ENCODE measurements around the gene ALDH1A3.
"Not testable (repeated sequence)": the region's sequence is repeated elsewhere in the genome, so short reads cannot be mapped to it uniquely, and the experiment has no call there.

Gene ALDH1A3

DNA sequence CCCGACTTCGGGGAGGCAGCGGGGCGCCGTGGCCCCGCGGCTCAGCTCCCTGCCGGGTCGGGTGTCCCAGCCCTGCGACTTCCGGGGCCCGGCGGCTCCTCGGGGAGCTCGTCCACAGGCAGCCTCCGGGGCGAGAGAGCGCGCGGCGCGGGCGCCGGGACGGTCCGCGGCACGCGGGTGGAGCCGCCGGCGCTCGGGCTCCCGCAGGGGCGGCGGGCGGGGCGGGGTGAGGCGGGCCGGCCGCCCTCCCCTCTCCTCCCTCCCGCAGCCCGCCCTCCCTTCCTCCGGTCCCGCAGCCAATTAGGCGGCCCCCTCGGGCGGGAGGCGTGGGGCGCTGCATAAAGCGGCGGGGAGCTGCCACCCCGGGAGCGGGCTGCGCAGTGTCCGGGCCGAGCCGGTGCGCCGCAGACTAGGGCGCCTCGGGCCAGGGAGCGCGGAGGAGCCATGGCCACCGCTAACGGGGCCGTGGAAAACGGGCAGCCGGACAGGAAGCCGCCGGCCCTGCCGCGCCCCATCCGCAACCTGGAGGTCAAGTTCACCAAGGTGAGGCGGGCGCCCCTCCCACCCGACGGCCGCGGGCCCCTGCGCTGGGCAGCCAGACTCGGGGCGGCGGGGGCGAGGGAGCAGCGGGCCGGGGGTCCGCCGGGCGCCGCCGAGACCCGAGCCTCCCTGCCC is at the start of gene ALDH1A3:
Gene ALDH1A3, plus strand, starts transcription at position 368 of the 675 bp plus-strand sequence. Its CDS starts 77 bp downstream, at position 445.
- no peak for DNase-seq

GRCh38 chr15:100831467-100831866 is 48.2 kb upstream of the ALDH1A3 start:
- DNase-seq: no peak

GRCh38 chr15:100832149-100832942 is 47.3 kb upstream of the ALDH1A3 start:
- no peak for DNase-seq

- DNase-seq: no peak
These were observed 45.9 kb upstream of the ALDH1A3 start for GRCh38 chr15:100833417-100834389.

DNA sequence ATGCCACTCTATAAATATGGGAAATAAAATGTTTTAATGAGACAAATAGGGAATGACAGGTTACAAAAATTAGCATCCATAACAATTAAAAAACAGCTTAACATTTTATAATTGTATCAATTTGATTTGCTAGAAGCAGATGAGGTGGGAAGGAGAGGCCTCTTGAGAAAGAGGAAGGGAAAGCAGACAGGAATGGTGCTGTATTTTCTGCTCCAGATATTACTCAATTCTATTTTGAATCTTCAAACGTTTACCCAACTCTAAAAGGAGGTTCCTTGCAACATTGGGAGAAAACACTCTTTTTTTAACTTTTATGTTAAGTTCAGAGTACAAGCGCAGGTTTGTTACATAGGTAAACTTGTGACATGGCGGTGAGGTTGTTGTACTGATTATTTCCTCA is 44.9 kb upstream of the ALDH1A3 start:
- no peak for DNase-seq

GRCh38 chr15:100835636-100836035 is 44.0 kb upstream of the ALDH1A3 start:
- DNase-seq: no peak

DNA sequence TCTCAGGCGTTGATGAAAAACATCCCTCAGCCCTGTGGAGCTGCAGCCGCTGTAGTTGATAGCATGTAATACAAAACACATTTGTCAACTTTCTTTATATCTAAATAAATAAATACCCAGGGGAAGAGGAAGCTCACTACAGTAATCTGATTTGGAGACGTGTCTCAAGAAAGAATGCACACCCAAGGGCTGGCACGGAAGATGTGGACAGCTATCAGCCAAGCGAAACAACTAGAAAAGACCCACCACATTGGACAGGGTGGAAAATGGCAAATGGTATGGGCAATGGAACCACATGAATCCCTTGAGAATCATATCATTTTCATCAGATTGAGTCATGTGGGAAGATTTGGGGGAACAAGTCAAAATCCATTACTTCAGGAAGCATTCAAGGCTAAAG is 43.1 kb upstream of the ALDH1A3 start:
- DNase-seq: no peak

GRCh38 chr15:100841426-100841825 is 38.2 kb upstream of the ALDH1A3 start:
- DNase-seq: no peak

- DNase-seq: no peak
These were observed 36.6 kb upstream of the ALDH1A3 start for GRCh38 chr15:100842756-100843730.

GRCh38 chr15:100844167-100844566 is 35.5 kb upstream of the ALDH1A3 start:
- DNase-seq: no peak

GRCh38 chr15:100844778-100845177 is 34.9 kb upstream of the ALDH1A3 start:
- no peak for DNase-seq

- DNase-seq: no peak
These were observed 32.4 kb upstream of the ALDH1A3 start for GRCh38 chr15:100847194-100847593.

GRCh38 chr15:100849021-100849854 is 30.4 kb upstream of the ALDH1A3 start:
- no peak for DNase-seq

DNA sequence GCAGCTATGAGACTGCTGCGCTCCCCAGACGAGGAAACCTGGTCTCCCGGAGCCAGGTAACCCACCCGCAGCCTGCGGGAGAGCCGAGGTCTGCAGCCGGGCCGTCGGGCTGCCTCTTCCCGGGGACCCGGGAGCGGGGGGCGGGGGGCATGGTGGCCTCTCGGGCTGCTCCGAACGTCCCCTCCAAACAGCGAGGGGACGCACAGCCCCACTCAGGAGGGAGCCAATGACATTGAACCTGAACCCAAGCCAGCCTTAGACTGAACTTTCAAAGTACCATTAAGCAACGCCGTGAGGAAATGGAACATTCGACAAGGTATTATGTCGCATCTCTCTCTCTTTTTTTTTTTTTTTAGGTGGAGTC is 29.8 kb upstream of the ALDH1A3 start:
- no peak for DNase-seq

DNA sequence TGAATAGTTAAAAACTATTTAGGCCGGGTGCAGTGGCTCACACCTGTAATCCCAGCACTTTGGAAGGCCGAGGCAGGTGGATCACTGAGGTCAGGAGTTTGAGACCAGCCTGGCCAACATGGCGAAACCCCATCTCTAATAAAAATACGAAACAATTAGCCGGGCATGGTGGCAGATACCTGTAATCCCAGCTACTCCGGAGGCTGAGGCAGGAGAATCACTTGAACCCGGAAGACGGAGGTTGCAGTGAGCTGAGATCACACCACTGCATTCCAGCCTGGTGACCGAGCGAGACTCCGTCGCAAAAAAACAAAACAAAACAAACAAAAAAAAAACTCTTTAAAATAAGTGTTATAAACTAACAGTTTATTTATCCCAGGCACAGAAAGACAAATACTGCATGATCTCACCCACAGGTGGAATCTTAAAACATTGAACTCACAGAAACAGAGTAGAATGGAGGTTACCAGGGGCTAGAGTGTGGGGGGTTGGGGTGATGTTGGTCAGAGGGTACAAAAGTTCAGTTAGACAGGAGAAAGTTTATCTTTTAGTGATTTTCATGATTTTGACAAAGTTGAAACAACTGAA is 28.1 kb upstream of the ALDH1A3 start:
- not testable (repeated sequence) for DNase-seq

- DNase-seq: no peak
These were observed 27.0 kb upstream of the ALDH1A3 start for GRCh38 chr15:100852630-100853029.

DNA sequence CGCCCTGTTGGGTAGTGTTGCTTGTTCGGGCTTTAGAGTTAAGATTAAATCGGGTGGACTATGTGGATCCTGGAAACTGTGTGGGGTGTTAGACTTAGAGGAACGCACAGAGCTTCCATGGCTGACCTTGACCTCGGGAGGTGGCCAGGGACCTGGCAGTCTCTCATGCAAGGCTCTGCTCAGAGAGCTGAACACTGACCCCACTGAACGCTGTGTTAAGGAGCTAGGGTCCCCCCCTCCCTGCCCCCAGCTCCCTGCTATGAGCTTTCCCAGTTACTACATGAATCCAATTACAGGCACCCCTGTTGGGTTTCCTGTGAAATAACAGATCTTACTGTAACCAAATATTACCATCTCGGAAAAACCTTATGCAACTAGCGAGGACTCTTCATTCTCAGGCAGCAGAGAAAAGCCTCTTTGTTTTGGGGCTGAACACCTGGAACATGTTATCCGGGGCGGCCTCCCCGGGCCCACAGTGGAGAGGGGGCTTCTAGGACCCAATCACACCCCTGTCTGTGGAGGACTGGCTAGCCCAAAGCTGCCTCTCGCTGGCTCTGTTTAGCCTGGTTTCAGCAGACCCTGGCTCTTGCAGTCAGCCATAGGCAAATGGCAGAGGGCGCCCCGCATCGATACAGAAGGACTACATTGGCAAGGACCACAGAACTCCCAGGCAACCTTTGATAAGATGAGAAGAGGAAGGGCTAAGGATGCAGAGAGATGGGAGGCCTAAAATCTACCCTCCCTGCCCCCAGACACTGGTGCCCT is 25.8 kb upstream of the ALDH1A3 start:
- no peak for DNase-seq

DNA sequence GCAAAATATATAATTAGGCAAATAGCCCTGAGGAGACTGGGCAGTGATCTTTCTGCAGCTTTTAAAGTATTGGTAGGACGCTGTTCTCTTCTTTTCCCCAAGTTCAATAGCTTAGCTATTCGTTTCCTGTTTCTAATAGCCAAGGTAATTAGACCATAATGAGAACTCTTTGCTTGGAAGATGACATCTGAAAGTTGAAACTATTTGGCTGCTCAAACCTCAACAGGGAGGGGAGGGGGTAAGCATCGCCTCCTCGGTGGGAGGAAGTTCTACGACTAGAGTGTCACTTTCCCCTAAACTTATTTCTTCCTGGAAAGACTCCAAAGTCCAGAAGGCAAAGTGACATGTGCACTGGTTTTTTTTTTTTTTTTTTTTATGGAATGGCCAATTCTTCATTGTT is 22.8 kb upstream of the ALDH1A3 start:
- no peak for DNase-seq

- DNase-seq: no peak
These were observed 21.3 kb upstream of the ALDH1A3 start for GRCh38 chr15:100858294-100858693.

Data from bone marrow (tissue), 2 donors.